KMS-11 (cell line): Measurements from ENCODE around the gene ITM2C.

Experiments
- H2AFZ ChIP-seq: fragments of 200-600 bp; sonication (generic); 2 replicates; pipeline ENCODE4 v1.6.1; 2016; ENCODE audit warnings: antibody characterized with exemption, mixed run types, low read depth
- H3K27ac ChIP-seq: fragments of 200-600 bp; sonication (generic); 2 replicates; pipeline ENCODE4 v1.6.1; 2016; ENCODE audit warnings: mild to moderate bottlenecking, mixed run types
- H3K27me3 ChIP-seq: fragments of 200-600 bp; sonication (generic); 2 replicates; pipeline ENCODE4 v1.6.1; 2017; ENCODE audit warnings: mild to moderate bottlenecking, low read depth, mixed run types, moderate library complexity; ENCODE audit not compliant: insufficient read depth
- H3K36me3 ChIP-seq: fragments of 200-600 bp; sonication (generic); 2 replicates; pipeline ENCODE4 v1.6.1; 2017; ENCODE audit warnings: mild to moderate bottlenecking, mixed run types; ENCODE audit not compliant: insufficient read depth
- H3K4me1 ChIP-seq: fragments of 200-600 bp; sonication (generic); 2 replicates; pipeline ENCODE4 v1.6.1; 2016; ENCODE audit warnings: mild to moderate bottlenecking, low read depth, mixed run types; ENCODE audit not compliant: poor library complexity, severe bottlenecking
- H3K4me2 ChIP-seq: fragments of 200-600 bp; sonication (generic); 2 replicates; pipeline ENCODE4 v1.7.0; 2016; ENCODE audit warnings: mild to moderate bottlenecking, mixed run types
- H3K4me3 ChIP-seq: fragments of 200-600 bp; sonication (generic); IDR thresholded peaks from 2 replicates; pipeline ENCODE4 v1.6.1; 2017; ENCODE audit warnings: low read depth, low read length, mixed read lengths; ENCODE audit not compliant: insufficient read depth
- H3K79me2 ChIP-seq: fragments of 200-600 bp; sonication (generic); 2 replicates; pipeline ENCODE4 v1.6.1; 2016; ENCODE audit warnings: low read depth, mixed run types; ENCODE audit not compliant: insufficient read depth
- H3K9ac ChIP-seq: fragments of 200-600 bp; sonication (generic); 2 replicates; pipeline ENCODE4 v1.6.1; 2016; ENCODE audit warnings: mild to moderate bottlenecking, mixed run types
- H4K20me1 ChIP-seq: fragments of 200-600 bp; sonication (generic); 2 replicates; pipeline ENCODE4 v1.6.1; 2016; ENCODE audit warnings: mild to moderate bottlenecking, mixed run types; ENCODE audit not compliant: insufficient read depth
- CTCF ChIP-seq: fragments of 200-600 bp; sonication (generic); conservative IDR thresholded peaks from 2 replicates; pipeline ENCODE4 v1.6.1; 2017; ENCODE audit warnings: low read depth, mild to moderate bottlenecking, antibody characterized with exemption, low read length, moderate library complexity, mixed read lengths

Gene ITM2C

DNA sequence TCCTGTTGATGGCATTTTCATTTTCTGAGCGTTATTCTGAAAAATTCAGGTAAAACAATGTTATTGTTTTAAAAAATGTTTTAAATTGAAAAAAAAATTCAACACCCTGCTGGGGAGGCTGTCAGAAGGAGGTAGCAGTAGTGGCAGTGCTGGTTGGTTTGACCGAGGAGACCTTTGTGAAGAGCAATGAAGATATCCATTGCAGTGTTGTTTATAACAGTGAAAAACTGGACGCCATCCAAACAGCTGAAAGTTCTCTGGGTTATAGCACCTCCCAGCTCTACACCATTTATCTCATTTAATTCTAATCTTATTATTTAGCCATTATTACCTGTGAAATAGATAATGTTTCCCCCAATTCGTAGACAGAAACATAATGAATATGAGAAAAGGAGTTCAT is 12.6 kb upstream of the ITM2C start:
- Histone ChIP-seq H3K9ac (no peak overlapping the region), H4K20me1 (no peaks in the 10 kb centered on the region), H3K79me2 (no peaks in the 10 kb centered on the region), H3K27ac (no peak overlapping the region), H3K4me2 (no peak overlapping the region), H2AFZ (no peak overlapping the region), H3K4me3 (no peak overlapping the region), H3K27me3 (no peaks in the 10 kb centered on the region), H3K4me1 (peaks cover 15% of the 10 kb centered on the region), H3K36me3 (no peaks in the 10 kb centered on the region)
- TF ChIP-seq CTCF = no peak

- H3K4me2 ChIP-seq = no peak overlapping the region
- no peak overlapping the region for H3K9ac ChIP-seq
- H4K20me1 ChIP-seq = no peaks in the 10 kb centered on the region
- no peaks in the 10 kb centered on the region; the same call in 1 of the 2 replicates for H3K27me3 ChIP-seq
- no peaks in the 10 kb centered on the region for H3K36me3 ChIP-seq
- no peak overlapping the region for H2AFZ ChIP-seq
- H3K27ac ChIP-seq = no peak overlapping the region
- peaks cover 14% of the 10 kb centered on the region for H3K4me1 ChIP-seq
- TF ChIP-seq CTCF = no peak
- H3K4me3 ChIP-seq = no peak overlapping the region
- H3K79me2 ChIP-seq = peaks cover 28% of the 10 kb centered on the region
These were observed 3.0 kb upstream of the ITM2C start for GRCh38 chr2:230861552-230862255.

GRCh38 chr2:230862292-230862691 is 2.5 kb upstream of the ITM2C start:
- no peak overlapping the region for H2AFZ ChIP-seq
- H3K79me2 ChIP-seq = peaks cover 34% of the 10 kb centered on the region

GRCh38 chr2:230863031-230863430 is 1.7 kb upstream of the ITM2C start:
- Histone ChIP-seq H3K79me2 (peaks cover 39% of the 10 kb centered on the region), H3K4me3 (no peak overlapping the region), H3K27ac (no peak overlapping the region), H3K36me3 (no peaks in the 10 kb centered on the region), H4K20me1 (no peaks in the 10 kb centered on the region), H3K9ac (no peak overlapping the region), H3K27me3 (no peaks in the 10 kb centered on the region; the same call in 1 of the 2 replicates), H3K4me2 (no peak overlapping the region), H2AFZ (no peak overlapping the region), H3K4me1 (peaks cover 27% of the 10 kb centered on the region)
- TF ChIP-seq CTCF = no peak

More at GRCh38 chr2:230862292-230862691, 2.5 kb upstream of the ITM2C start:
- Histone ChIP-seq H3K9ac (no peak overlapping the region), H3K36me3 (no peaks in the 10 kb centered on the region), H4K20me1 (no peaks in the 10 kb centered on the region), H3K4me2 (no peak overlapping the region), H3K4me3 (no peak overlapping the region), H3K4me1 (peaks cover 20% of the 10 kb centered on the region), H3K27me3 (no peaks in the 10 kb centered on the region; the same call in 1 of the 2 replicates), H3K27ac (no peak overlapping the region)
- TF ChIP-seq CTCF = no peak
